Type B pancreatic cell (in vitro differentiated cells): ENCODE data around the gene CDC14A. TPM values are rescaled to one million over a fixed set of nuclear protein-coding genes. Genes with fewer than 3 reads are reported as not detected.

ENCODE experiments used
- DNase-seq: peaks from one replicate; pipeline ENCODE4 v3.0.0; 2021; ENCODE audit warnings: mixed read lengths; ENCODE audit not compliant: unreplicated experiment; ENCODE audit errors: extremely low spot score
- H3K27ac Mint-ChIP-seq: 2 replicates; pipeline ENCODE4 v1.8.0; 2021; ENCODE audit warnings: mild to moderate bottlenecking, mixed read lengths
- H3K27me3 Mint-ChIP-seq: 2 replicates; pipeline ENCODE4 v1.8.0; 2021; ENCODE audit warnings: mixed read lengths
- H3K36me3 Mint-ChIP-seq: 2 replicates; pipeline ENCODE4 v1.8.0; 2021; ENCODE audit warnings: mixed read lengths
- H3K4me1 Mint-ChIP-seq: one replicate; pipeline ENCODE4 v1.8.0; 2021; ENCODE audit warnings: mixed read lengths; ENCODE audit not compliant: unreplicated experiment
- H3K4me3 Mint-ChIP-seq: 2 replicates; pipeline ENCODE4 v1.8.0; 2021; ENCODE audit warnings: mild to moderate bottlenecking, mixed read lengths
- H3K9me3 Mint-ChIP-seq: 2 replicates; pipeline ENCODE4 v1.8.0; 2021; ENCODE audit warnings: mixed read lengths
- total RNA-seq: library from RNA; stranded (reverse); gene quantifications from 2 replicates; pipeline ENCODE4 v1.2.1, GENCODE V29; 2021; ENCODE audit warnings: low replicate concordance
- TF ChIP-seq, protein P1 (sequence below): fragments of 200-600 bp; sonication (generic); conservative IDR thresholded peaks from 2 replicates; pipeline ENCODE4 v1.5.0; 2021; ENCODE audit warnings: antibody characterized with exemption, mild to moderate bottlenecking

CDC14A gene
- total RNA-seq, 1 donor from 2014 or later = 11.4 TPM

- H3K4me1 Mint-ChIP-seq = peaks cover 4% of the 10 kb centered on the region
- no peaks in the 10 kb centered on the region for H3K36me3 Mint-ChIP-seq
- no peak overlapping the region for H3K4me3 Mint-ChIP-seq
- H3K9me3 Mint-ChIP-seq = peaks cover 9% of the 10 kb centered on the region
- no peaks in the 10 kb centered on the region for H3K27me3 Mint-ChIP-seq
- DNase-seq = no peak
- peak overlapping the region; percentile 20 for H3K27ac Mint-ChIP-seq
- TF ChIP-seq, protein P1, sequence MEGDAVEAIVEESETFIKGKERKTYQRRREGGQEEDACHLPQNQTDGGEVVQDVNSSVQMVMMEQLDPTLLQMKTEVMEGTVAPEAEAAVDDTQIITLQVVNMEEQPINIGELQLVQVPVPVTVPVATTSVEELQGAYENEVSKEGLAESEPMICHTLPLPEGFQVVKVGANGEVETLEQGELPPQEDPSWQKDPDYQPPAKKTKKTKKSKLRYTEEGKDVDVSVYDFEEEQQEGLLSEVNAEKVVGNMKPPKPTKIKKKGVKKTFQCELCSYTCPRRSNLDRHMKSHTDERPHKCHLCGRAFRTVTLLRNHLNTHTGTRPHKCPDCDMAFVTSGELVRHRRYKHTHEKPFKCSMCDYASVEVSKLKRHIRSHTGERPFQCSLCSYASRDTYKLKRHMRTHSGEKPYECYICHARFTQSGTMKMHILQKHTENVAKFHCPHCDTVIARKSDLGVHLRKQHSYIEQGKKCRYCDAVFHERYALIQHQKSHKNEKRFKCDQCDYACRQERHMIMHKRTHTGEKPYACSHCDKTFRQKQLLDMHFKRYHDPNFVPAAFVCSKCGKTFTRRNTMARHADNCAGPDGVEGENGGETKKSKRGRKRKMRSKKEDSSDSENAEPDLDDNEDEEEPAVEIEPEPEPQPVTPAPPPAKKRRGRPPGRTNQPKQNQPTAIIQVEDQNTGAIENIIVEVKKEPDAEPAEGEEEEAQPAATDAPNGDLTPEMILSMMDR = no peak
Observed at GRCh38 chr1:100320311-100321099, 31.8 kb upstream of the CDC14A start.

GRCh38 chr1:100321100-100321493, 31.2 kb upstream of the CDC14A start:
- H3K4me1 Mint-ChIP-seq = peaks cover 9% of the 10 kb centered on the region
- H3K4me3 Mint-ChIP-seq = no peak overlapping the region
- no peaks in the 10 kb centered on the region for H3K27me3 Mint-ChIP-seq
- H3K27ac Mint-ChIP-seq = peak overlapping the region; percentile 20
- H3K9me3 Mint-ChIP-seq = peaks cover 9% of the 10 kb centered on the region
- no peaks in the 10 kb centered on the region for H3K36me3 Mint-ChIP-seq
- no peak for DNase-seq
- TF ChIP-seq, protein P1 = no peak

DNA sequence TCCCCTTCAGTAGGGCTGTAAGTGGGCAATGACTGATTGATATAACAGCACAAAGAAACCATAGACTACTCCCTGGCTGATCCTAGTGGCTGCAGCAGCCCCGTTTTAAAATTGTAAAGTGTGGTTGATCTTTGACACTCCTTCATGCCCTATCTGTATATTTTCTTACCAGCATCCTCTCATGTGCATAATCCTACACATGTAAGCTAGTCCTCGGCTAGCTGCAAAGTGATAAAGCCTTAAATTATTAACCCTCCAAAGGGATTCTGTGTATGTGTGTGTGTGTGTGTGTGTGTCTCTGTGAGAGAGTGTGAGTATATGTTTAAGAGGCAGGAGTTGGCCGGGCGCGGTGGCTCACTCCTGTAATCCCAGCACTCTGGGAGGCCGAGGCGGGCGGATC, 30.8 kb upstream of the CDC14A start:
- Mint-ChIP-seq H3K4me1 (peaks cover 9% of the 10 kb centered on the region), H3K9me3 (peaks cover 9% of the 10 kb centered on the region), H3K4me3 (no peak overlapping the region), H3K36me3 (no peaks in the 10 kb centered on the region), H3K27ac (no peak overlapping the region), H3K27me3 (no peaks in the 10 kb centered on the region)
- TF ChIP-seq, protein P1 = no peak
- no peak for DNase-seq

DNA sequence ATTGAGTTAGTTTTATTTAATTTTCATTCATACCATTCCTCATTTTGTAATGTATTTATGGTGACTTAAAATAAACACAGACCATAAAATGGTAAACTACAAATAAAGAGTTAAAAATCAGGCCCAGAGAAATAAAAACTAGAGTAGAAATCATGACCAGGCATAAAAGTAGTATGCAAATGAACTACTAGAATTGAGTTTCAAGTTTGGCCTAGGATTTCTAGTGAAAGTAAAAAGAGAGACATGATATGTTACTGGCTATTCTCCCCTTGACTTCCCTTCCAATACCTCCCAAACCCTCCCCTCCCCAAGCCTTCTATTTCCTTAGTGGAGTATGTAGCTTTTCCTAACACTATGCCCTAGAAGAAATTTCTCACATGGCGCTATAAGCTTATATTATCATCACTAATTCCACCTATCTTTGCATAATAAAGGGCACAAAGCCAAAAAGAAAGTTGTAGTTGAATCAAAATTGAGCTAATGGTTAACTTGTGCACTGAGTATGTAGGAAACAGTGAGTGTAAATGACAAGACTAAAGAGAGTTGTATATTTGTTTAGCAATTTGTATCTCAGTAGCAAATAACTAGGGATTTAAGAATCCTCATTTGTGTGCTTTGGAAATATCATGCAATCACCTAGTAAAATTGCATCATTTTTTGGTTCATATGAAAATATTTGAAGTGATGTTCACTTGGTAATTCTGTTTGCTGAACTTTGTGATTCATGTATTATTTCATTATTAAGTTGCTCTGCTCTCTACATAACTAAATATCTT, 29.7 kb upstream of the CDC14A start:
- Mint-ChIP-seq H3K27ac (no peak overlapping the region), H3K4me3 (no peak overlapping the region)
- TF ChIP-seq, protein P1 = no peak

DNA sequence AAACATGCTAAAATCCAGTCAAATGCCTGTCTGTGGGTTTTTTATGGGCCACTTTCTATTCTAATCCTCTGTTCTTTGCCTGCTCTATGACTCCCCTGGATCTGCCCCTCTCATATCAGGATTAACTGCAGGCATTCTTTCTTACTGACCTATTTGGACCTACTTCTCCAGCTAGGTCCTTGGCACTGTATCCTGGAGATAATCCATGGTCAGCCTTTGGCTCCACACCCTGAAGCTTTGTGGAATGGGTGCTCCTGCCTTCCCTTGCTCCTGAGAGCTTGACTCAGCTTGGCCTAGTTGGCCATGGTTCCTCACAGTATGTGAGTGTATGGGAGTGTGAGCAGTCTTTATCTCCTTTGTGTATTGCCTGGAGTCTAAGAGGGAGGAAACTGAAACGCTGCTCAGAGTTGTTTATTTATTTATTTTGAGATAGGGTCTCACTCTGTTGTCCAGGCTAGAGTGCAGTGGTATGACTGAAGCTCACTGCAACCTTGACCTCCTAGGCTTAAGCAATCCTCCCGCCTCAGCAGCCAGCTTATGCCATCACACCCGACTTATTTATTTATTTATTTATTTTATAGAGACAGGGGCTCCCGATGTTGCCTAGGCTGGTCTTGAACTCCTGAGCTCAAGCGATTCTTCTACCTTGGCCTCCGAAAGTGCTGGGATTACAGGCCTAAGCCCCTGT, 28.7 kb upstream of the CDC14A start:
- Mint-ChIP-seq H3K27me3 (no peaks in the 10 kb centered on the region), H3K27ac (no peak overlapping the region)
- no peak for DNase-seq

More for the DNA sequence above, 29.7 kb upstream of the CDC14A start:
- Mint-ChIP-seq H3K4me1 (peaks cover 9% of the 10 kb centered on the region), H3K9me3 (peaks cover 9% of the 10 kb centered on the region), H3K36me3 (no peaks in the 10 kb centered on the region), H3K27me3 (no peaks in the 10 kb centered on the region)
- no peak for DNase-seq

More for the DNA sequence above, 28.7 kb upstream of the CDC14A start:
- H3K4me1 Mint-ChIP-seq = peaks cover 9% of the 10 kb centered on the region
- TF ChIP-seq, protein P1 = no peak
- H3K4me3 Mint-ChIP-seq = no peak overlapping the region
- no peaks in the 10 kb centered on the region for H3K36me3 Mint-ChIP-seq
- peaks cover 9% of the 10 kb centered on the region for H3K9me3 Mint-ChIP-seq
